ENCODE data around the gene HOXB3. TPM values are rescaled to one million over a fixed set of nuclear protein-coding genes. Genes with fewer than 3 reads are reported as not detected.

HOXB3 gene
- 3.1 to 5.3 TPM (median 5.0 TPM) in 5 replicates for total RNA-seq (2022; extraction: Qiagen RNA extraction)

GRCh38 chr17:48589831-48590606 lies at the start of gene HOXB3:
Gene HOXB3 (minus strand): TSS chr17:48590241. CDS start chr17:48552474, 37,767 bp downstream.

GRCh38 chr17:48626245-48627117 lies 36.4 kb upstream of the HOXB3 start, which contains the start of gene HOXB9:
Gene HOXB9 (minus strand): TSS chr17:48626358. CDS start chr17:48626269, 89 bp downstream.

GRCh38 chr17:48615047-48615962 lies 25.3 kb upstream of the HOXB3 start, which contains the start of gene HOXB8:
Gene HOXB8 (minus strand): TSS chr17:48615292. CDS start chr17:48614704, 588 bp downstream.

GRCh38 chr17:48610282-48611211 lies 20.5 kb upstream of the HOXB3 start, which contains the start of gene HOXB7:
Gene HOXB7 (minus strand): TSS chr17:48611017. CDS start chr17:48610918, 99 bp downstream.

GRCh38 chr17:48604770-48605329 lies 14.8 kb upstream of the HOXB3 start, which contains the start of gene HOXB6:
Gene HOXB6 (minus strand): TSS chr17:48604986. CDS start chr17:48598150, 6,836 bp downstream.

GRCh38 chr17:48593126-48593829 lies 3.2 kb upstream of the HOXB3 start, which contains the start of gene HOXB5:
Gene HOXB5 (minus strand): TSS chr17:48593779. CDS start chr17:48593682, 97 bp downstream.

GRCh38 chr17:48577946-48578615 lies 12.0 kb downstream of the HOXB3 start, which contains the start of gene HOXB4:
Gene HOXB4 (minus strand): TSS chr17:48578350. CDS start chr17:48578319, 31 bp downstream.

GRCh38 chr17:48545022-48545375 lies 45.0 kb downstream of the HOXB3 start, which contains the start of gene HOXB2:
Gene HOXB2 (minus strand): TSS chr17:48545109. CDS start chr17:48544911, 198 bp downstream.

GRCh38 chr17:48530887-48531272 lies 59.2 kb downstream of the HOXB3 start, which contains the start of gene HOXB1:
Gene HOXB1 (minus strand): TSS chr17:48531011. CDS start chr17:48530904, 107 bp downstream.

Other genes starting within 250 kb of the HOXB3 start
- 0.17 TPM in 1 of 5 replicates, not detected in the others for gene SKAP1, start 160.0 kb downstream of the HOXB3 start, total RNA-seq (2022; extraction: Qiagen RNA extraction)
- not detected in 5 replicates for gene HOXB1, start 59.2 kb downstream of the HOXB3 start, total RNA-seq (2022; extraction: Qiagen RNA extraction)
- gene HOXB2, start 45.1 kb downstream of the HOXB3 start, total RNA-seq (2022; extraction: Qiagen RNA extraction): 0.30 to 0.72 TPM (median 0.61 TPM) in 5 replicates
- 0.09 to 0.16 TPM (median 0.13 TPM) in 5 replicates for gene HOXB4, start 11.9 kb downstream of the HOXB3 start, total RNA-seq (2022; extraction: Qiagen RNA extraction)
- 1.5 to 2.3 TPM (median 1.9 TPM) in 5 replicates for gene HOXB5, start 3.5 kb upstream of the HOXB3 start, total RNA-seq (2022; extraction: Qiagen RNA extraction)
- gene HOXB6, start 14.7 kb upstream of the HOXB3 start, total RNA-seq (2022; extraction: Qiagen RNA extraction): 3.1 to 5.7 TPM (median 4.1 TPM) in 5 replicates
- gene HOXB7, start 20.8 kb upstream of the HOXB3 start, total RNA-seq (2022; extraction: Qiagen RNA extraction): 28.6 to 32.1 TPM (median 31.4 TPM) in 5 replicates
- gene HOXB8, start 25.1 kb upstream of the HOXB3 start, total RNA-seq (2022; extraction: Qiagen RNA extraction): 5.8 to 7.1 TPM (median 6.7 TPM) in 5 replicates
- gene HOXB9, start 36.1 kb upstream of the HOXB3 start, total RNA-seq (2022; extraction: Qiagen RNA extraction): 6.6 to 7.3 TPM (median 6.9 TPM) in 5 replicates
- not detected in 5 replicates for gene PRAC1, start 132.3 kb upstream of the HOXB3 start, total RNA-seq (2022; extraction: Qiagen RNA extraction)
- not detected in 5 replicates for gene PRAC2, start 132.9 kb upstream of the HOXB3 start, total RNA-seq (2022; extraction: Qiagen RNA extraction)
- 1.7 to 2.2 TPM (median 2.1 TPM) in 5 replicates for gene HOXB13, start 138.5 kb upstream of the HOXB3 start, total RNA-seq (2022; extraction: Qiagen RNA extraction)
- 0.54 to 0.99 TPM (median 0.56 TPM) in 5 replicates for gene TTLL6, start 227.0 kb upstream of the HOXB3 start, total RNA-seq (2022; extraction: Qiagen RNA extraction)
- 69.9 to 109 TPM (median 81.0 TPM) in 5 replicates for gene CALCOCO2, start 240.8 kb upstream of the HOXB3 start, total RNA-seq (2022; extraction: Qiagen RNA extraction)